Karpas-422 (cell line): ENCODE data around the gene PCNX1. TPM values are rescaled to one million over a fixed set of nuclear protein-coding genes. Genes with fewer than 3 reads are reported as not detected.

ENCODE experiments used
- DNase-seq: peaks from one replicate; pipeline ENCODE4 v3.0.0-alpha.2; 2015
- H2AFZ ChIP-seq: fragments of 200-600 bp; sonication (generic); 2 replicates; pipeline ENCODE4 v1.6.1; 2014; ENCODE audit warnings: antibody characterized with exemption, low read length, mixed read lengths
- H3K27ac ChIP-seq: fragments of 200-600 bp; sonication (generic); 2 replicates; pipeline ENCODE4 v1.5.1; 2014; ENCODE audit warnings: mild to moderate bottlenecking, low read length, moderate library complexity
- H3K27me3 ChIP-seq: fragments of 200-600 bp; sonication (generic); 2 replicates; pipeline ENCODE4 v1.6.1; 2014; ENCODE audit warnings: low read length, mixed read lengths
- H3K36me3 ChIP-seq: fragments of 200-600 bp; sonication (generic); 2 replicates; pipeline ENCODE4 v1.6.1; 2014; ENCODE audit warnings: low read length, mixed read lengths; ENCODE audit not compliant: insufficient read depth
- H3K4me1 ChIP-seq: fragments of 200-600 bp; sonication (generic); 2 replicates; pipeline ENCODE4 v1.6.1; 2014; ENCODE audit warnings: mild to moderate bottlenecking, low read length, mixed read lengths
- H3K4me2 ChIP-seq: fragments of 200-600 bp; sonication (generic); 2 replicates; pipeline ENCODE4 v1.6.1; 2014; ENCODE audit warnings: low read length, low read depth, mild to moderate bottlenecking; ENCODE audit not compliant: poor library complexity, severe bottlenecking
- H3K4me3 ChIP-seq: fragments of 200-600 bp; sonication (generic); 2 replicates; pipeline ENCODE4 v1.5.1; 2014; ENCODE audit warnings: mild to moderate bottlenecking, antibody characterized with exemption, low read length, mixed read lengths
- H3K79me2 ChIP-seq: fragments of 200-600 bp; sonication (generic); 2 replicates; pipeline ENCODE4 v1.6.1; 2014; ENCODE audit warnings: mild to moderate bottlenecking, low read length, mixed read lengths
- H3K9ac ChIP-seq: fragments of 200-600 bp; sonication (generic); 2 replicates; pipeline ENCODE4 v1.6.0; 2014; ENCODE audit warnings: low read length
- H3K9me2 ChIP-seq: fragments of 200-600 bp; sonication (generic), shearing (Covaris generic); replicated peaks from 2 replicates; pipeline ENCODE4 v1.6.0; 2014; ENCODE audit warnings: mild to moderate bottlenecking, low read length, moderate library complexity; ENCODE audit not compliant: insufficient read depth
- H3K9me3 ChIP-seq: fragments of 300-700, 200-600 bp; sonication (generic); 2 replicates; pipeline ENCODE4 v1.6.1; 2014; ENCODE audit warnings: low read length, mixed read lengths
- H4K20me1 ChIP-seq: fragments of 200-600 bp; sonication (generic); 2 replicates; pipeline ENCODE4 v1.6.1; 2014; ENCODE audit warnings: mild to moderate bottlenecking, antibody characterized with exemption, low read length, low read depth; ENCODE audit not compliant: insufficient read depth
- total RNA-seq: library from RNA; depleted of rRNA; stranded (reverse); fragments of >200 nt; shearing (Covaris generic); gene quantifications from 2 replicates; pipeline ENCODE4 v1.2.3, GENCODE V29; 2014; ENCODE audit warnings: low replicate concordance

PCNX1 gene
- total RNA-seq, 1 experiment from 2014 or later, result 58.7 TPM

- Histone ChIP-seq H3K9me2 (no peaks in the 10 kb centered on the region), H2AFZ (no peak overlapping the region), H3K9ac (no peak overlapping the region), H3K27ac (no peak overlapping the region), H3K4me2 (no peak overlapping the region), H3K4me3 (no peak overlapping the region), H3K36me3 (no peaks in the 10 kb centered on the region), H3K9me3 (no peaks in the 10 kb centered on the region), H3K4me1 (peaks cover 18% of the 10 kb centered on the region), H3K79me2 (peaks cover 90% of the 10 kb centered on the region), H3K27me3 (no peaks in the 10 kb centered on the region), H4K20me1 (peaks cover 78% of the 10 kb centered on the region)
- no peak for DNase-seq
Observed at GRCh38 chr14:70915415-70915814, 8.2 kb downstream of the PCNX1 start.

GRCh38 chr14:70916300-70916699, 9.0 kb downstream of the PCNX1 start:
- Histone ChIP-seq H3K27ac (no peak overlapping the region), H3K4me1 (peaks cover 16% of the 10 kb centered on the region), H3K79me2 (peaks cover 90% of the 10 kb centered on the region), H3K36me3 (no peaks in the 10 kb centered on the region), H3K9ac (no peak overlapping the region), H3K27me3 (no peaks in the 10 kb centered on the region), H3K9me2 (no peaks in the 10 kb centered on the region), H2AFZ (no peak overlapping the region), H3K4me3 (no peak overlapping the region), H3K9me3 (no peaks in the 10 kb centered on the region), H3K4me2 (no peak overlapping the region), H4K20me1 (peaks cover 78% of the 10 kb centered on the region)
- no peak for DNase-seq

GRCh38 chr14:70916799-70917198, 9.5 kb downstream of the PCNX1 start:
- Histone ChIP-seq H3K4me3 (no peak overlapping the region), H3K79me2 (peaks cover 90% of the 10 kb centered on the region), H3K36me3 (no peaks in the 10 kb centered on the region), H3K9me3 (no peaks in the 10 kb centered on the region), H3K9me2 (no peaks in the 10 kb centered on the region), H3K27ac (no peak overlapping the region), H4K20me1 (peaks cover 78% of the 10 kb centered on the region), H2AFZ (no peak overlapping the region), H3K27me3 (no peaks in the 10 kb centered on the region), H3K4me1 (peaks cover 16% of the 10 kb centered on the region), H3K4me2 (no peak overlapping the region), H3K9ac (no peak overlapping the region)
- DNase-seq, result no peak

GRCh38 chr14:70917633-70918032, 10.4 kb downstream of the PCNX1 start:
- Histone ChIP-seq H3K4me2 (no peak overlapping the region), H3K27me3 (no peaks in the 10 kb centered on the region), H3K9ac (no peak overlapping the region), H4K20me1 (peaks cover 80% of the 10 kb centered on the region), H3K9me3 (no peaks in the 10 kb centered on the region), H3K9me2 (no peaks in the 10 kb centered on the region), H3K79me2 (peaks cover 90% of the 10 kb centered on the region), H2AFZ (no peak overlapping the region), H3K27ac (no peak overlapping the region), H3K36me3 (no peaks in the 10 kb centered on the region), H3K4me1 (peaks cover 16% of the 10 kb centered on the region), H3K4me3 (no peak overlapping the region)
- no peak for DNase-seq

- H3K4me2 ChIP-seq, result no peak overlapping the region
- H3K36me3 ChIP-seq, result no peaks in the 10 kb centered on the region
- H3K4me1 ChIP-seq, result peaks cover 16% of the 10 kb centered on the region
- no peak overlapping the region for H3K27ac ChIP-seq
- peaks cover 77% of the 10 kb centered on the region for H4K20me1 ChIP-seq
- no peak for DNase-seq
- H2AFZ ChIP-seq, result no peak overlapping the region
- no peaks in the 10 kb centered on the region for H3K9me2 ChIP-seq
- peaks cover 82% of the 10 kb centered on the region for H3K79me2 ChIP-seq
- no peaks in the 10 kb centered on the region for H3K9me3 ChIP-seq
- H3K27me3 ChIP-seq, result no peaks in the 10 kb centered on the region
- no peak overlapping the region for H3K4me3 ChIP-seq
- H3K9ac ChIP-seq, result no peak overlapping the region
Observed at GRCh38 chr14:70919774-70920173, 12.5 kb downstream of the PCNX1 start.

GRCh38 chr14:70920608-70921007, 13.3 kb downstream of the PCNX1 start:
- no peaks in the 10 kb centered on the region for H3K9me2 ChIP-seq
- no peak for DNase-seq
- peaks cover 16% of the 10 kb centered on the region for H3K4me1 ChIP-seq
- no peaks in the 10 kb centered on the region for H3K36me3 ChIP-seq
- no peak overlapping the region for H3K4me2 ChIP-seq
- no peak overlapping the region for H2AFZ ChIP-seq
- no peaks in the 10 kb centered on the region for H3K9me3 ChIP-seq
- peaks cover 71% of the 10 kb centered on the region for H4K20me1 ChIP-seq
- no peak overlapping the region for H3K4me3 ChIP-seq
- no peak overlapping the region for H3K9ac ChIP-seq
- no peak overlapping the region for H3K27ac ChIP-seq
- H3K79me2 ChIP-seq, result peaks cover 78% of the 10 kb centered on the region
- no peaks in the 10 kb centered on the region for H3K27me3 ChIP-seq

GRCh38 chr14:70921669-70922068, 14.4 kb downstream of the PCNX1 start:
- H2AFZ ChIP-seq, result no peak overlapping the region
- H3K79me2 ChIP-seq, result peaks cover 82% of the 10 kb centered on the region
- H3K4me1 ChIP-seq, result peaks cover 16% of the 10 kb centered on the region
- H3K27me3 ChIP-seq, result no peaks in the 10 kb centered on the region
- H3K9me3 ChIP-seq, result no peaks in the 10 kb centered on the region
- H3K36me3 ChIP-seq, result no peaks in the 10 kb centered on the region
- H4K20me1 ChIP-seq, result peaks cover 71% of the 10 kb centered on the region
- H3K27ac ChIP-seq, result no peak overlapping the region
- no peak for DNase-seq
- no peaks in the 10 kb centered on the region for H3K9me2 ChIP-seq
- no peak overlapping the region for H3K9ac ChIP-seq
- H3K4me3 ChIP-seq, result no peak overlapping the region
- H3K4me2 ChIP-seq, result no peak overlapping the region

GRCh38 chr14:70924521-70924920, 17.3 kb downstream of the PCNX1 start:
- no peaks in the 10 kb centered on the region for H3K36me3 ChIP-seq
- H3K4me3 ChIP-seq, result no peak overlapping the region
- peaks cover 11% of the 10 kb centered on the region for H3K4me1 ChIP-seq
- no peak overlapping the region for H3K4me2 ChIP-seq
- no peaks in the 10 kb centered on the region for H3K9me3 ChIP-seq
- no peaks in the 10 kb centered on the region for H3K9me2 ChIP-seq
- no peaks in the 10 kb centered on the region for H3K27me3 ChIP-seq
- peaks cover 69% of the 10 kb centered on the region for H4K20me1 ChIP-seq
- no peak overlapping the region for H3K27ac ChIP-seq
- no peak overlapping the region for H2AFZ ChIP-seq
- DNase-seq, result no peak
- H3K9ac ChIP-seq, result no peak overlapping the region
- H3K79me2 ChIP-seq, result peaks cover 82% of the 10 kb centered on the region
